ENCODE measurements around the gene GLB1L3. TPM values are rescaled to one million over a fixed set of nuclear protein-coding genes. Genes with fewer than 3 reads are reported as not detected.

Gene GLB1L3
- polyA plus RNA-seq, 1 donor (not counting 4 experiments of a cell fraction or from before 2014, with no cell fraction given), result 3.0 TPM

GRCh38 chr11:134322553-134322952 lies 46.4 kb downstream of the GLB1L3 start:
- Histone ChIP-seq H3K36me3 (ENCODE audit: control insufficient read depth in 2 of 2, extremely low read depth in 1 of 2, insufficient read depth in 2 of 2, low read length in 2 of 2) (no peaks in the 10 kb centered on the region), H3K79me2 (ENCODE audit: control insufficient read depth, insufficient read depth, low read length) (no peaks in the 10 kb centered on the region), H3K27ac (ENCODE audit: control insufficient read depth, insufficient read depth, low read length) (no peak overlapping the region), H3K4me2 (ENCODE audit: control insufficient read depth, extremely low read depth, insufficient read depth, low read depth, low read length) (no peak overlapping the region), H2AFZ (ENCODE audit: control insufficient read depth, low read length) (no peak overlapping the region), H3K4me3 (ENCODE audit: control insufficient read depth in 2 of 3, extremely low read depth in 1 of 3, insufficient read depth in 2 of 3, low read depth in 1 of 3, low read length in 3 of 3) (no peak overlapping the region), H3K9me3 (ENCODE audit: control insufficient read depth, low read depth, low read length) (no peaks in the 10 kb centered on the region), H3K4me1 (ENCODE audit: control insufficient read depth, extremely low read depth, insufficient read depth, low read length) (no peaks in the 10 kb centered on the region), H3K9ac (ENCODE audit: control insufficient read depth, extremely low read depth, insufficient read depth, low read length) (no peak overlapping the region), H4K20me1 (ENCODE audit: control insufficient read depth, extremely low read depth, insufficient read depth, low read length) (no peaks in the 10 kb centered on the region), H3K27me3 (ENCODE audit: control insufficient read depth, extremely low read depth, insufficient read depth, low read length) (no peaks in the 10 kb centered on the region), H3K9me1 (ENCODE audit: control insufficient read depth, extremely low read depth, insufficient read depth, low read length) (no peaks in the 10 kb centered on the region)
- FAIRE-seq (no peak), DNase-seq (ENCODE audit: low read depth, low spot score) (no peak)
- dilution Hi-C loops (cut with MboI; ENCODE audit: extremely low pct_ligation_motif_present, low sequenced_read_pairs), result no loop called here
- TF ChIP-seq EZH2 (IDR thresholded peaks at IDR 0.05; ENCODE audit: low read length) (no peak), CTCF (optimal IDR thresholded peaks at IDR 0.05 in 1 of 3, IDR thresholded peaks at IDR 0.05 in 1 of 3, conservative IDR thresholded peaks at IDR 0.05 in 1 of 3; ENCODE audit: extremely low read depth in 1 of 3, insufficient read depth in 2 of 3, low read length in 3 of 3) (no peak)

GRCh38 chr11:134328433-134328832 lies 52.3 kb downstream of the GLB1L3 start:
- dilution Hi-C loops (cut with MboI; ENCODE audit: extremely low pct_ligation_motif_present, low sequenced_read_pairs), result no loop called here
- no peak for TF ChIP-seq EZH2 (IDR thresholded peaks at IDR 0.05; ENCODE audit: low read length)
- no peak for TF ChIP-seq CTCF (optimal IDR thresholded peaks at IDR 0.05 in 1 of 3, IDR thresholded peaks at IDR 0.05 in 1 of 3, conservative IDR thresholded peaks at IDR 0.05 in 1 of 3; ENCODE audit: extremely low read depth in 1 of 3, insufficient read depth in 2 of 3, low read length in 3 of 3)
- no peak for FAIRE-seq

More at GRCh38 chr11:134328433-134328832, 52.3 kb downstream of the GLB1L3 start:
- Histone ChIP-seq H3K9ac (ENCODE audit: control insufficient read depth, extremely low read depth, insufficient read depth, low read length) (no peak overlapping the region), H3K4me3 (ENCODE audit: control insufficient read depth in 2 of 3, extremely low read depth in 1 of 3, insufficient read depth in 2 of 3, low read depth in 1 of 3, low read length in 3 of 3) (no peak overlapping the region), H3K27ac (ENCODE audit: control insufficient read depth, insufficient read depth, low read length) (no peak overlapping the region), H4K20me1 (ENCODE audit: control insufficient read depth, extremely low read depth, insufficient read depth, low read length) (no peaks in the 10 kb centered on the region), H3K9me3 (ENCODE audit: control insufficient read depth, low read depth, low read length) (no peaks in the 10 kb centered on the region), H3K4me1 (ENCODE audit: control insufficient read depth, extremely low read depth, insufficient read depth, low read length) (peaks cover 2% of the 10 kb centered on the region), H3K4me2 (ENCODE audit: control insufficient read depth, extremely low read depth, insufficient read depth, low read depth, low read length) (no peak overlapping the region), H3K36me3 (ENCODE audit: control insufficient read depth in 2 of 2, extremely low read depth in 1 of 2, insufficient read depth in 2 of 2, low read length in 2 of 2) (no peaks in the 10 kb centered on the region), H2AFZ (ENCODE audit: control insufficient read depth, low read length) (no peak overlapping the region), H3K79me2 (ENCODE audit: control insufficient read depth, insufficient read depth, low read length) (no peaks in the 10 kb centered on the region), H3K27me3 (ENCODE audit: control insufficient read depth, extremely low read depth, insufficient read depth, low read length) (peaks cover 8% of the 10 kb centered on the region), H3K9me1 (ENCODE audit: control insufficient read depth, extremely low read depth, insufficient read depth, low read length) (no peaks in the 10 kb centered on the region)
- DNase-seq (ENCODE audit: low read depth, low spot score), result no peak

Measured in keratinocyte (primary cell).